Measurements from ENCODE around the gene YPEL1.

DNA sequence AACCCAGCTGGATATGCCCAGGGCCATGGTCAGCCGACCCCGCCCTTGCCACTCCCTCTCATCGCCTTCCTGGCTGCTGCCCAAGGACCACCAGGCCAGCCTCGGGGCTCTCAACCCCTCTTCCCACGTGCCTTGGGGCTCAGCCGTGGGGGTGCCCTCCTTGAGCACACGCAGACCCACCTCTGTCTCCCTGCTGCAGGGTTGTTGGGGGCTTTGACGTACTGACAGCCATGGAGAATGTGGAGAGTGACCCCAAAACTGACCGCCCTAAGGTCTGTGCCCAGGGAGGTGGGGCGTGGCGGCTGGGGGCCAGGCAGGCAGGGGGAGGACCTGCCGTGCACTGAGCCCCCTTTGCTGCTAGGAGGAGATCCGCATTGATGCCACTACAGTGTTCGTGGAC lies 41.2 kb downstream of the YPEL1 start:
- TF ChIP-seq, protein P1, sequence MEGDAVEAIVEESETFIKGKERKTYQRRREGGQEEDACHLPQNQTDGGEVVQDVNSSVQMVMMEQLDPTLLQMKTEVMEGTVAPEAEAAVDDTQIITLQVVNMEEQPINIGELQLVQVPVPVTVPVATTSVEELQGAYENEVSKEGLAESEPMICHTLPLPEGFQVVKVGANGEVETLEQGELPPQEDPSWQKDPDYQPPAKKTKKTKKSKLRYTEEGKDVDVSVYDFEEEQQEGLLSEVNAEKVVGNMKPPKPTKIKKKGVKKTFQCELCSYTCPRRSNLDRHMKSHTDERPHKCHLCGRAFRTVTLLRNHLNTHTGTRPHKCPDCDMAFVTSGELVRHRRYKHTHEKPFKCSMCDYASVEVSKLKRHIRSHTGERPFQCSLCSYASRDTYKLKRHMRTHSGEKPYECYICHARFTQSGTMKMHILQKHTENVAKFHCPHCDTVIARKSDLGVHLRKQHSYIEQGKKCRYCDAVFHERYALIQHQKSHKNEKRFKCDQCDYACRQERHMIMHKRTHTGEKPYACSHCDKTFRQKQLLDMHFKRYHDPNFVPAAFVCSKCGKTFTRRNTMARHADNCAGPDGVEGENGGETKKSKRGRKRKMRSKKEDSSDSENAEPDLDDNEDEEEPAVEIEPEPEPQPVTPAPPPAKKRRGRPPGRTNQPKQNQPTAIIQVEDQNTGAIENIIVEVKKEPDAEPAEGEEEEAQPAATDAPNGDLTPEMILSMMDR (IDR thresholded peaks at IDR 0.05), result no peak
- TF ChIP-seq POLR2A (IDR thresholded peaks at IDR 0.05), result no peak
